ENCODE measurements around the gene CCR9.
"Not testable (repeated sequence)": the region's sequence is repeated elsewhere in the genome, so short reads cannot be mapped to it uniquely, and the experiment has no call there.

Gene CCR9, protein sequence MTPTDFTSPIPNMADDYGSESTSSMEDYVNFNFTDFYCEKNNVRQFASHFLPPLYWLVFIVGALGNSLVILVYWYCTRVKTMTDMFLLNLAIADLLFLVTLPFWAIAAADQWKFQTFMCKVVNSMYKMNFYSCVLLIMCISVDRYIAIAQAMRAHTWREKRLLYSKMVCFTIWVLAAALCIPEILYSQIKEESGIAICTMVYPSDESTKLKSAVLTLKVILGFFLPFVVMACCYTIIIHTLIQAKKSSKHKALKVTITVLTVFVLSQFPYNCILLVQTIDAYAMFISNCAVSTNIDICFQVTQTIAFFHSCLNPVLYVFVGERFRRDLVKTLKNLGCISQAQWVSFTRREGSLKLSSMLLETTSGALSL

DNA sequence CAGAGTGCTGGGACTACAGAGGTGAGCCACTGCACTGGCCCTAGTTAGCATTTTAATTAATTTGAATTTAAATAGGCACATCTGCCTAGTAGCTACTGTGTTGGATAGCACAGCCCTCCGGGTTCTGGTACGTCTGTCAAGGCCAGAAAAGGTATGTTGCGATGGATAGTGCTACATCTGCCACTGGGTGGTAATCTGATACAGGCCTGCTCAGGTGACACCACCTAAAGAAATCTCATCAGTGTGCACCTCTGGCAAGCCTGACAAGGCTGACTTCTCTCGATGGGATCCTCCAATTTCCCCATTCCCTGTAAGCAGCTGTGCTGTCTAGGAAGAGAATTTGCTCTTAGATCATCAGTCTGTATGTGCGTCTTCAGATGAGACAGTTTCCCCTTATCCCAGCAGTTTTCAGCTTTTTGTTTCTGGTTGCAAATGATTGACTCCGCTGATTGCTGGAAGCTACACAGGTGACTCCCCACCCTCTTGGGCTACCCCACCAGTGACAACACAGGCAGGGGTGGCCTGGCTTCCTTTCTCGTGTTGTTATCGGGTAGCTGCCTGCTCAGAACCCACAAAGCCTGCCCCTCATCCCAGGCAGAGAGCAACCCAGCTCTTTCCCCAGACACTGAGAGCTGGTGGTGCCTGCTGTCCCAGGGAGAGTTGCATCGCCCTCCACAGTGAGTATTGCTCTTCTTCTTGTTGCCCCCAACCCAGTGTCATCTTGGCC is at the start of gene CCR9:
Gene CCR9, plus strand, starts transcription at position 565 of the 727 bp plus-strand sequence. CDS start 8,391 bp downstream, outside the sequence.
- no peak for DNase-seq

DNA sequence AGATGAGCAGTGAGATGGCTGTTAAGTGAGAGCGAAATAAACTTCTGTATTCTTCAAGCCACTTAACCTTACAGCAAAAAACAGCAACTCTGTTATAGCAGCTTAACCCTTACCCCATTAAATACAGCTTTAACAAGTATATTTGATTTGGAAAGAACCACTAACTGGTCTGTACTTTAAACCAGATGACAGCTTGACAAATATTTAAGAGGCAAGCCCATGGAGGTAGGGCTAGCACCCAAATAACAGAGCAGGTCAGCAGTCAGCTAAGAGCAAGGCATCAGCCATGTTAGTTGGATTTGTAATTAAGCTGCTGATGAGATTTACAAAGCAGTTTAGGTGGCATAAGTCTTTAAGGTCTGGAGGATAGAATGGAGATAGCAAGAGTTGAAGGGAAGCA is 47.9 kb upstream of the CCR9 start:
- no peak for DNase-seq

DNA sequence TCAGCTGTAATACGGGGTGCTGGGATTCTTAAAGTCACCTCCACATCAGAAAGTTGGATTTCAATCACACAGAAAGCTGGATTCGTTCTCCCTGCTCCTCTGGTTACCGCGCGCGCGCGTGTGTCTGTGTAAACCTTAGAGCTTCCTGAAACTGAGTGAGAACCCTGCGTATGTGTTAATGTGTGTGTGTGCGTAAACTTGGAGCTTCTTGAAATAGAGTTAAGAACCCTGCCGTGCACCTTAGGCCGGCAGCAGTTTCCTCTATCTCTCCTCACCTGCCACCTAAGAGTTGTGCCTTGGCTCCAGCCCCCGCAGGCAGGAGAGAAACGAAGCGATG is 45.0 kb upstream of the CCR9 start:
- no peak for DNase-seq

DNA sequence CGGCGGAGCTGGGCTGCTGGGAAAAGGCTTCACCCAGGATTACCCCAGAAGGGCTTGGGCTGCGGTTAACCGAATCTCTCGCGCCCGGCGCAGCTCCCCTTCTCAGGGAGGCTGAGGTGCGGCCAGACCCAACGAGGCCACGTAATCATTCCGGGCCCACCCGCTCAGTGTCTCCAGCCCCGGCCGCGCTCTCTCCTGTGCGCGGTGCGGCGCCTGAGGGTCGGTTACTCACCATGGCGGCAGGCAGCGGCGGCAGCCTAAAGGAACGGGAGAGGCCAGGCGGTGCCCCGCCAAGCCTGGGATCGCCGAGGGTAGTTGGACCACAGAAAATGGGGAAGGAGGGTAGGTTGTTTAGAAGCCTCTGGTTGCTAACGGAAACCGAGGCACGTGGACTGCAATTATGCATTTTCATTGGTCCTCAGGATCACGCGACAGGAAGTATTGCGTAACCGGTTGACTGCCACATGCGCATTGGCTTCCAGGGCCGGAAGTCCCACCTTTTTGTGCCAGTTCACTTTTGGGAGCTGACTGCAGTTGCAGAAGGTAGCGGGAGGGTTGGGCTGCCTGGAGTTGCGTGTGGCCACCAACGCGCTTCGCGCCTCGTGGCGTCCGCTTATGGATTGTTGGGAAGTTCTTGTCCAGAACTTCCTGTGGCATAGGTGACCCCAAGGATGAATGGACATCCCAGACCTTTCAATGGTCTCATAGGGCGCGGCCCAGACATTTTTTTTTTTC is 44.4 kb upstream of the CCR9 start, which contains the start of gene LZTFL1:
Gene LZTFL1, minus strand, starts transcription at position 363 of the 735 bp plus-strand sequence. Its CDS starts 128 bp downstream, at position 235.
- DNase-seq = peak; percentile 84

DNA sequence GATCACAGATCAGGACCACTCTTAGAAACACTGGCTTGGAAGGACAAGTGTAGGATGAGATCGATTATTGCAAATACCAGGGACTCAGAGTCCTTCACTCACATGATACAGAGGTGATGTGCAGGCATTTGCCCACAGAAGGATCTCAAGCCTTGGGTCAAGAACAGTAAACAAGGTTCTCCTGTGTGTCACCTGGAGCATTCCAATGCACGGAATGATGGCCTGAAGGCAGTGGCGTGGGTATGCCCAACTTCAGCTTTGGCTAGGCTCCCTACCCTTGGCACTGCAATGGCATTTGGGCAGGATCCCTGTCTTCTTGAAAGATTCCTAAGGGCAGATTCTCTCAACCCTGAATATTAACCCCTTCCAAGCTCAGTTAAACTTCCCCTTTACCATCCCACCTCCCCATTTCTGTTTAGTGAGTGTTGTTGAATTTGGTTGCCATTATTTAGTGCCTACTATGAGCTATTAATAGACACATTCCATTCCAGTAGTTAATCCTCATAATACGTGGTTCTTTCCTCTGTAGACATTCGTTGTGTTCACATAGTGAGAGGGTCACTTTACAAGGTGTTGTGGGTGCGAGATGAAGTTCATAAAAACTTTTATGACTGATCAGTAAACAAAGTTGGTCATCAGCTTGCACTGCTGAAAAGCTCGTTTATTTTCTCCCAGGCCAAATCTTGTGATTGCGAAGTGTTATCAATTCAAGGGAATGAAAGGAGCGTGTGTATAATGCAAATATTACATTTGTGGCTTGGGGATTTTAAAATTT is 43.3 kb upstream of the CCR9 start:
- no peak for DNase-seq

DNA sequence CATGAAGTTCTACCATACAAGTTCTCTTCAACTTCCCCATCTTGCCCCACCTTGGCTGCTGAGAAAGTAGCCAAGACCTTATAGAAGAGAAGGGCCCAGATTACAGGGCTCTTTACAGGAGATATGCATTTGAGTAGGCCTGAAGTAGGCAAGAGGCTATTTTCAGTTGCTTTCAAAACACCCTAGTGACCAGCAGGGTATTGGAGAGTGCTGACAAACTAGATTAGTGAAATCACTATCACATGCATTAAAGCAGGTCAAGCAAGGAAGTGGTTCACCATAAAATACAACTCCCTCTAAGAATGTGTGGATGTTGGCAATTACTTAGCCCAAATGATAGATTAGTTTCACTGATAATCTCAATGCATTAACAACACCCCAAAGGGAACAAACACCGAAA is 41.7 kb upstream of the CCR9 start:
- no peak for DNase-seq

DNA sequence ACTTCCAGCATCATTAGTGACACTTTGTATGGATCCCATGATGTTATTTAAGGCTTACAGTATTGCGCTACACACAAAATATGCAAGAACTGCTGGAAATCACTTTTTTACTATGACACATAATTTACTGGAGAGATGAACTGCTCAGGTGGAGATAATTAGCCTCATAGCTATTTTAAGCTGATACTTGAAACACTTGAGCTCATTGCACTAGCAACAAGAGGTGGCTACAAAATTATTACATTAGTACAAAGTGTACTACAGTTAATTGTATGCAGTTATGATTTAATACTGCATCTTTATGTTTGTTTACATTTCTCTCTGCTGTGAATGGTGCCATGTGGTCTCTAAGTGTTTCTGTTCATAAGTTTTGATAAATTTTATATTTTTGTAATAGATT is 38.0 kb upstream of the CCR9 start:
- no peak for DNase-seq

DNA sequence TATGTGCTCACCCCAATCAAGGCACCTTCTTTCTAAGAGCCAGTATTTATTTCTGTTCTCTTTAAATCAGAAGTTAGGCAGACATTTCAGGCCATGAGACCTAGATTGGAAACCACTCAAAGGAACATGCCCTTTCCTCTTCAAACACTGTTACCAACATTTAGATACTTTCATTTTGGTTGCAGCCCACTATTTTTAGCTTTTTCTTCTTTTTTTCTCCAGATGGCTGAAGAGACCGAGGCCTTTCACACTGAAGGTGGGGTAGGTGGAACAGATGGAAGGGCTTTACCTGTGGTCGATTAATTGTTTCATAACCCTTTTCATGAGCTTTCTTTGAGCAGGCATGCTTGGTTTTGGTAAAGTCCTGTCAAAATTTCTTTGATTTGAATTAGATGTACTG is 33.5 kb upstream of the CCR9 start:
- DNase-seq = no peak

DNA sequence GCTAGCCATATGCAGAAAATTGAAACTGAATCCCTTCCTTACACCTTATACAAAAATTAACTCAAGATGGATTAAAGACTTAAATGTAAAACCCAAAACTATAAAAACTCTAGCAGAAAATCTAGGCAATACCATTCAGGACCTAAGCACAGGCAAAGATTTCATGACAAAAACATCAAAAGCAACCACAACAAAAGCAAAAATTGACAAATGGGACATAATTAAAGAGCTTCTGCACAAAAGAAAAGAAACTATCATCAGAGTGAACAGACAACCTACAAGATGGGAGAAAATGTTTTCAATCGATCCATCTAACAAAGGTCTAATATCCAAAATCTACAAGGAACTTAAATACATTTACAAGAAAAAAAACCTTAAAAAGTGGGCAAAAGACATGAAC is 30.0 kb upstream of the CCR9 start:
- not testable (repeated sequence) for DNase-seq

DNA sequence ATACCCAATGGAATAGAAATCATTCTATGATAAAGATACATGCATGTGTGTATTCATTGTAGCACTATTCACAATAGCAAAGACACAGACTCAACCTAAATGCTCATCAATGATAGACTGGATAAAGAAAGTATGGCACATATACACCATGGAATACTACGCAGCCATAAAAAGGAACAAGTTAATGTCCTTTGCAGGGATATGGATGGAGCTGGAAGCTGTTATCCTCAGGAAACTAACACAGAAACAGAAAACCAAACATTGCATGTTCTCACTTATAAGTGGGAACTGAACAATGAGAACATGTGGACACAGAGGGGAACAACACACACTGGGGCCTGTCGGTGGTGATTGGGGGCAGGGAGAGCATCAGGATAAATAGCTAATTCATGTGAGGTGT is 29.3 kb upstream of the CCR9 start:
- not testable (repeated sequence) for DNase-seq

DNA sequence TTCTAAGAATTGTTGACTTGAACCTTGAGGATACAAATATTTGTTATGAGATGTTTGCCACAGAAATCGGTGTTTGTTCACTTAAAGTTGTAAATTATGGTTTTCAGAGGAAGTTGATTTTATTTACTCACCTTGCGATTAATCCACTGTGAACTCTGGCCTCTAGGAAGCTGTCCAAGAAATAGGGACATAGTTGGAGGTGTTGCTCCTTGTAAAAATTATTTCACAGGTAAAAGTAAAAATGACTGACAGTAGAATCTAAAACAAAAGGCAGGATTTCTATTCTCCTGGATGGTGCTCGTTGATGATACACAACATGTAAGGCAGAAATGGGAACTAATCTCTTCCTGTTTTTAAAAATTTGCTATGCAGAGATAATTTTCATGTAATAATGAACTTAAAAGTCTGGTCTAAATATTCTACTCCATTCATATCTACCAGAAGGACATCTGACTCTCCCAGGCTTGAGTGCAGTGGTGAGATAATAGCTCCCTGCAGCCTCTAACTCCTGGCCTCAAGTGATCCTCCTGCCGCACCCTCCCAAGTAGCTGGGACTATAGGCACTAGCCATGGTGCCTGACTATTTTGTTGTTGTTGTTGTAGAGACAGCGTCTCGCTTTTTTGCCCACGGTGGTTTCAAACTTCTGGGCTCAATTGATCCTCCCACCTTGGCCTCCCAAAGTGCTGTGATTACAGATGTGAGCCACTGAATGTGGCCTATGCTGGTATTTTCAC is 27.4 kb upstream of the CCR9 start:
- DNase-seq = no peak

DNA sequence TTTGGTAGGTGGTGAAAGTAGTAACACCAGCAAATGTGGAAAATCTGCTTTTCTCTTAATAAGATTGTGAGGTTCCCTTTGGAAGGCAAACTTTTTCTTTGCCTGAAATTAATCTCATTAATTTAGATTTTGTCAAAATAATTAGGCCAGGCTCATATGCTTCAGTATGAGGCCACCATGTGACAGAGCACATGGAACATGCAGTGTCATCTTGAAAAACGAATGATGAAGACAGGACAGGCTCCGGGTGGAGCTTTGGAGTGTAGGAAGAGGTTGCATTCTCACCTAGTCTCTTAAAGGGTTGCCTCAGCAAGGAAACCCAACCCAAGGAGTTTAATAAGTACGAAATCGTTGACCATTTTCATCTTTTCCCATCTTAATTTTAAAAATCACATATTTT is 25.9 kb upstream of the CCR9 start:
- no peak for DNase-seq

DNA sequence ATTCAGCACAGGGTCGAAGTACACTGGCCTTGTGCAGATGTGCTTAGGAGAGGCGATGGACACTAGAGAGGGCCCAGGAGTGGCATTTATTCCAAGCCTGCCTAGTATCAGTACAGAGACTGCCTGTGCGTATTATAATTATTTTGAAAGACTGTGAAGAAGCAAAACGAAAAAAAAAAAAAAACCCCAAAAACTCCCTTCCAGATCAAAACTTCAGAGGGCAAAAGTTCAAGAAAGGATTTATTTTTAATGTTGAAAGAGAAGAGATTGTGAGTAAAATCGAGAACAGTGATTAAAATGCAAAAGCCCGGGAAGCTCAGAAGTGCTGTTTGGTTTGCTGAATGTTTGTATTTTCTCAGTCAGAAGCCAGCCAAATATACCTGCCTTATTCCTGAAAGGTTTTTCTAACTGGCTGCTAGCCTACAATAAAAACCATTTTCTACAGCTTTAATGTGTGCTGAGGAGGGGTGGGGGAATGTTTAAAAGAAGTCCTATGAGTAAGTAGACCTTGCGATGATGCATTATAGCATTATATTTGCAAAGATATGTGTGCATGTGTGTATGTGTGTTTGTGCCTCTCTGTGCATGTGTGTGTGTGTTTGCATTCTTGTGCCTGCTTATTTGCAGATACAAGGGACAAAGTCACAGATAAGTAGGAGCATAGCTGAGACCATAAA is 25.2 kb upstream of the CCR9 start:
- DNase-seq = no peak

DNA sequence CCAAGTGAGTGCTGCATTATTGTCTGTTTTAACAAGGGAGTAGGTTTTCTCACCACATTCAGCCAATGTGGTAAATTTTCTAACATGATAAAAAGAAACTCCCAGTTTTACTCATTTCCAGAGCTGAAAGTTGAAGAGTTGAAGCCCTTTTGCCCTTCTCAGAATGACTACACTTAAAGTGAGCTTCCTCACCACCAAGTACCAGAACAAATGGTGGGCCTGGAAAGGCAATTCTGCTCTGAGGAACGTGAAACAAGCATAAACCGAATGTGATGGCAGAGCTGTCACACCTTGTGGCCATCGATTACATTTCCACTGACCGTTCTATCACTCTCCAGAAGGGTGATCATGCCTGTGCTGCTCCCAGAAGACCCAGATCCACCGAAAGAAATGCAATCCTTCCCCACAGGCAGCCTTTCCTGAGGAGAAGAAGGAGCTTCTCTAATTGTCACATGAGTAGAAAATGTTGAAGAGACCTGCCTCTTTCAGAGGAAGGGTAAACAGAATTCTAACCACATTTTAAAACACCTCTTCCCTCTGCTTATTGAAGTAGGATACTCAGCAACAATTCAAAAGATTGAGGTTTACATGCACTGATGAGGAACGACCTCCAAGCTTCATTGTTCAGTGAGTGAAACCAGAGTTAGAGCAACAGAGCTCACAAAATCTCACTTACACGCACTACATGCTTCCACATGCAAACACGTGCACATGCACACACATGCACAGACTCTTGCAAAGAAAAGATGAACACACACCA is 21.4 kb upstream of the CCR9 start:
- no peak for DNase-seq

DNA sequence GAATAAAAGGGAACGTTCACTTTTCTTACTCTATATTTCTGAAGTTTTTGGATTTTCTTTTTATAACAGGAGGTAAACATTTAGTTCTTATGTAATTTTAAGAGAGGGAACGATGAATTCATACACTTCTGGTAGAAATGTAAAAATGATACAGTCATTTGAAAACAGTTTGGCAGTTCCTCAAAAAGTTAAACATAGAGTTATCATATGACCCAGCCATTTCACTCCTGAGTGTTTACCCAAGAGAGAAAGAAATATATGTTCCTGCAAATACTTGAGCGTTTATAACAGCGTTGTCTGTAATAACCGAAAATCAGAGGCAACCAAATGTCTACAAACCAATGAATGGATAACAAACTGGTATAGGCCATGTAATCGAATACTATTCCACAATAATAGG is 20.8 kb upstream of the CCR9 start:
- no peak for DNase-seq

DNA sequence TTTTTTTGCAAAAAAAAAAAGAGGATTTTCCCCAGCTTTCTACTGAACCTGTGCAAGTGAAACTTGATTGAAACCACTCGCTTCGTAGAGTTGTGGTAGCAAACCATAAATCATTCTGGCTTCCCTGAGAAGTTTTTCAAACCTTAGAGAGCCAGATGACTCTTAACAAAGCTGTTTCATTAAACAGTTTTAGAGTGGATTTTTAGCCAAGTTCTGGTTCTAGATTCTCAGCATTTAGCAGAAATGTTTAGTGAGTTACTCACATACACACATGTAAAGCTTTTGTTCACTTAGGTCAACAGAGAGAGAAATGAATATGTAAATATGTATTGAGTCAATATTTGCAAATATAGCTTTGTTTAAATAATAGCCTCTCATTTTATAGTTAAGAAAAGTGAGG is 18.1 kb upstream of the CCR9 start:
- DNase-seq = no peak

DNA sequence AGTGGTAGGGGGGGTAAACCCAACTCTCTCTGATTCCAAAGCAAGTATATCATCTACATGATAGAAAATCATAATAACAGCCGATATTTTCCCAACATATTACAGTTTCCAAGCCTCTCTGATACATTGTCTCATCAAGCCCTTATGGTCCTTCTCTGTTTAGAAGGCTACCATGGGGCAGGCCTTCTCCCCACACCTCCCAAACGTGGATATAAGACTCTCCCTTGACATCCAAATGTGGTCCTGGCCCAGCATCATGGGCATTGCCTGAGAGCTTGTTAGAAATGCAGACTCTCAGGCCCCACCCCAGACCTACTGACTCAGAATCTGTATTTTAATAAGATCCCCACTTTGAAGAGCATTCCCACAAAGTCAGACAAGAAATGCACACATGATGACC is 17.7 kb upstream of the CCR9 start:
- no peak for DNase-seq

DNA sequence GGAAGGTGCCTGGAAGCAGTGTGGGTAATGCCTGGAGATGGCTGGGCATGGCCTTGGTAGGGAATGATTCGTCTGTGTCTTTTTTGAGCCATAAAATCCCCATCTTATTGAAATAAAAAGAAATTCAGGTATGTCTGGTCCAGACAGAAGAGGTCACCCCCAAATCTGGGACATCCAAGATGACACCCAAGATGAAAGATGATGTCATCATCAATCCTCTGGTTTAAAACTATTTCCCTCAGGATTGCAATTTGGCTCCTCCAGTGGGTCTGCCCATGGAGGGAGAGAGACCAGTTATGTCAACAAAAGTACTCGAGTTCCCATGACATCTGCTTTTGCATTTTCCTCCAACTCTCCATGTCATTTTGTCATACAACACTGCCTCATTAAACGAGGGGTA is 16.7 kb upstream of the CCR9 start:
- no peak for DNase-seq

DNA sequence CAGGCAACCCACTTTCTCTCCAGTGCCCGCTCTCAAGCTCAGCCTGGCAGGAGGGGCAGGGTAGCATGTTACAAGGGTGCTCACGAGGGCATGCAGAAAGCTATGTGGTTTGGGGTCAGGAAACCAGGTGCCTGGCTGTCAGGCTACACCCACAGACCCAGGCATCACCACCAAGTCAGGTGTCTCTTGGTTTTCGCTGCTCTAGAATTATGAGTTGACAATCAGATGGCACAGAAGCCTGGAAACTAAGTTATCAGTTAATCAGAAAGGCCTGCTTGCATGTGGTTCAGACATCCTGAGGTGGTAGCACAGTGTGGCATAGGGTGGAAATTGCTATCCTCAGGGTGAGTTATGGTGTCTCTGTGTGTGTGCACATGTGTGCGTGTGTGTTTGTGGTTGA is 16.2 kb upstream of the CCR9 start:
- DNase-seq = no peak

DNA sequence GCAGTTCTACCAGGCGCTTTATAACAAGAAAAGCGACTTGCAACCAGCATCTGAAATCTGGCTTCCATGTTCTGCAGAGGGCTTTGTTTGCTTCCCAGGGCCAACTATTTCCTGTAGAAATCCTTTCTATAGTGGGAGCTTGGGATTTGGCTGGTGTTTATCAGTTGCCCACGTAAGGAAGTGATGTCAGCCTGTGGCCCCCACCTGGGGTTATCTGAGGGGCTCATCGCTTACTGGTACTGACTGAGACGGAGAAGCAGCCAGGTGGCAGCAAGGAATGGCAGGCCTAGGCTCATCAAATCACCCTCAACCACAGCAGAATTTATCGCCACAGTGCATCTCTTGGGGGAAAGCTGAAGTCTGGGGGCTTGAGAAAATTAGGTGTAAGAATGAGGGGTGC is 14.6 kb upstream of the CCR9 start:
- no peak for DNase-seq

DNA sequence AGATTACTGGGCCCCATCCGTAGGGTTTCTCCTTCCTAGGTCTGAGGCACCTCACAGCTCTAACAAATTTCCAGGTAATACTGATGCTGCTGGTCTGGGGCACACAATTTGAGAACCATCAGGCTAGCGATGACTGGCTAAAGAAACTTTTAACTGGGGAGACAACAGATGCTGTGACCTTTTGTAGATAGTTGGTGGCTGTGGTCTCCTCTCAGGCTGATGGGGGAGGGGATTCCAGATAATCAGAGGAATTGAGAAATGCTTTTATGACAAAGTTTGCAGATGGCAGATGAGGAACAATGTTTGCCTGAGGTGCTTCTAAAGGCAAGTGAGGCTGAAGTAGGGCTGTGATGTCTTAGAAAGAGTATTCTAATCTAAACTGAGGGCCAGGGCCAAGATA is 13.8 kb upstream of the CCR9 start:
- DNase-seq = no peak

Data from NCI-H226 (cell line).